H9 (cell line): ENCODE data around the gene SPDEF. TPM values are rescaled to one million over a fixed set of nuclear protein-coding genes. Genes with fewer than 3 reads are reported as not detected.
A peak's percentile ranks its signal among the peaks of the same experiment; 100 is the strongest.

ENCODE experiments used
- DNase-seq: peaks from one replicate; pipeline ENCODE4 v3.0.0-alpha.2; 2017
- H2AFZ ChIP-seq: one replicate; pipeline ENCODE4 v1.6.1; 2013; ENCODE audit warnings: mild to moderate bottlenecking, low read length, control low read depth, moderate library complexity
- H2AK5ac ChIP-seq: 2 replicates; pipeline ENCODE4 v1.6.1; 2013; ENCODE audit warnings: low read length, control low read depth, mixed read lengths; ENCODE audit not compliant: insufficient read length
- H2BK120ac ChIP-seq: one replicate; pipeline ENCODE4 v1.6.1; 2013; ENCODE audit warnings: low read depth, mild to moderate bottlenecking, low read length, control low read depth, inconsistent platforms; ENCODE audit not compliant: poor library complexity, severe bottlenecking
- H2BK12ac ChIP-seq: 2 replicates; pipeline ENCODE4 v1.6.1; 2013; ENCODE audit warnings: low read length, control low read depth, mixed read lengths, low read depth; ENCODE audit not compliant: insufficient read length
- H2BK15ac ChIP-seq: 2 replicates; pipeline ENCODE4 v1.6.1; 2013; ENCODE audit warnings: low read depth, low read length, control low read depth
- H2BK20ac ChIP-seq: one replicate; pipeline ENCODE4 v1.6.1; 2013; ENCODE audit warnings: low read depth, mild to moderate bottlenecking, low read length, control low read depth, inconsistent platforms; ENCODE audit not compliant: poor library complexity, severe bottlenecking
- H2BK5ac ChIP-seq: 2 replicates; pipeline ENCODE4 v1.6.1; 2013; ENCODE audit warnings: low read length, control low read depth, mixed read lengths; ENCODE audit not compliant: insufficient read length
- H3K14ac ChIP-seq: 2 replicates; pipeline ENCODE4 v1.6.1; 2013; ENCODE audit warnings: low read length, control low read depth; ENCODE audit not compliant: insufficient read depth
- H3K18ac ChIP-seq: 2 replicates; pipeline ENCODE4 v1.6.1; 2013; ENCODE audit warnings: low read depth, mild to moderate bottlenecking, mixed read lengths, low read length, control low read depth; ENCODE audit not compliant: insufficient read length
- H3K23ac ChIP-seq: 2 replicates; pipeline ENCODE4 v1.6.1; 2013; ENCODE audit warnings: low read length, control low read depth, mixed read lengths, low read depth; ENCODE audit not compliant: insufficient read length
- H3K23me2 ChIP-seq: 2 replicates; pipeline ENCODE4 v1.6.1; 2013; ENCODE audit warnings: low read depth, mild to moderate bottlenecking, mixed read lengths, low read length, control low read depth; ENCODE audit not compliant: insufficient read length, poor library complexity, severe bottlenecking
- H3K27ac ChIP-seq: 2 replicates; pipeline ENCODE4 v1.5.1; 2013; ENCODE audit warnings: low read length, control low read depth, mixed read lengths, low read depth; ENCODE audit not compliant: insufficient read length
- H3K27me3 ChIP-seq: 2 replicates; pipeline ENCODE4 v1.6.1; 2013; ENCODE audit warnings: low read length, control low read depth, inconsistent platforms; ENCODE audit not compliant: insufficient read depth
- H3K4ac ChIP-seq: 2 replicates; pipeline ENCODE4 v1.6.1; 2013; ENCODE audit warnings: low read depth, mild to moderate bottlenecking, control low read depth, inconsistent platforms, low read length, moderate library complexity
- H3K4me1 ChIP-seq: 2 replicates; pipeline ENCODE4 v1.6.1; 2013; ENCODE audit warnings: low read length, control low read depth, inconsistent platforms; ENCODE audit not compliant: insufficient read depth
- H3K4me2 ChIP-seq: 2 replicates; pipeline ENCODE4 v1.6.1; 2013; ENCODE audit warnings: low read length, control low read depth, mixed read lengths; ENCODE audit not compliant: insufficient read length, insufficient read depth
- H3K56ac ChIP-seq: 2 replicates; pipeline ENCODE4 v1.6.1; 2013; ENCODE audit warnings: low read depth, mild to moderate bottlenecking, mixed read lengths, low read length, control low read depth; ENCODE audit not compliant: insufficient read length
- H3K79me1 ChIP-seq: 2 replicates; pipeline ENCODE4 v1.6.1; 2013; ENCODE audit warnings: low read depth, mild to moderate bottlenecking, moderate library complexity, low read length, control low read depth, inconsistent platforms; ENCODE audit not compliant: insufficient read depth, poor library complexity, severe bottlenecking
- H3K79me2 ChIP-seq: 2 replicates; pipeline ENCODE4 v1.6.1; 2013; ENCODE audit warnings: low read length, control low read depth, inconsistent platforms; ENCODE audit not compliant: insufficient read depth
- H3K9ac ChIP-seq: 2 replicates; pipeline ENCODE4 v1.6.1; 2013; ENCODE audit warnings: low read length, control low read depth, mixed read lengths; ENCODE audit not compliant: insufficient read length; ENCODE audit errors: extremely low read depth
- H3K9me3 ChIP-seq: one replicate; pipeline ENCODE4 v1.6.1; 2013; ENCODE audit warnings: low read depth, low read length, inconsistent platforms; ENCODE audit not compliant: control insufficient read depth
- H3T11ph ChIP-seq: one replicate; pipeline ENCODE4 v1.6.1; 2013; ENCODE audit warnings: mild to moderate bottlenecking, low read length, control low read depth, inconsistent platforms
- H4K20me1 ChIP-seq: one replicate; pipeline ENCODE4 v1.6.1; 2013; ENCODE audit not compliant: control insufficient read depth, insufficient read length, insufficient read depth
- H4K5ac ChIP-seq: 2 replicates; pipeline ENCODE4 v1.6.1; 2013; ENCODE audit warnings: low read depth, mild to moderate bottlenecking, mixed read lengths, low read length, control low read depth; ENCODE audit not compliant: insufficient read length
- H4K8ac ChIP-seq: replicated peaks from 2 replicates; pipeline ENCODE4 v1.6.1; 2013; ENCODE audit warnings: low read length, control low read depth, mixed read lengths, low read depth; ENCODE audit not compliant: insufficient read length
- H4K91ac ChIP-seq: 2 replicates; pipeline ENCODE4 v1.6.1; 2013; ENCODE audit warnings: low read depth, mild to moderate bottlenecking, moderate library complexity, mixed read lengths, low read length, control low read depth; ENCODE audit not compliant: insufficient read length
- H3K27ac Mint-ChIP-seq, 3 experiments: 2 replicates in 2 of 3; 3 replicates in 1 of 3; pipeline ENCODE4 v1.8.0; 2020 to 2021; ENCODE audit warnings: mixed read lengths in 3 of 3, mild to moderate bottlenecking in 1 of 3, moderate library complexity in 1 of 3
- H3K27me3 Mint-ChIP-seq: 2 replicates; pipeline ENCODE4 v1.8.0; 2021; ENCODE audit warnings: low read depth, mild to moderate bottlenecking, moderate library complexity, mixed read lengths
- H3K36me3 Mint-ChIP-seq, 3 experiments: 2 replicates in 2 of 3; 3 replicates in 1 of 3; pipeline ENCODE4 v1.8.0; 2020 to 2021; ENCODE audit warnings: low read depth in 3 of 3, mixed read lengths in 3 of 3; ENCODE audit not compliant: insufficient read depth in 1 of 3
- H3K4me1 Mint-ChIP-seq, 2 experiments: 2 replicates each; pipeline ENCODE4 v1.8.0; 2020; ENCODE audit warnings: mixed read lengths in 2 of 2
- H3K4me3 Mint-ChIP-seq, 2 experiments: 2 replicates in 1 of 2; 3 replicates in 1 of 2; pipeline ENCODE4 v1.8.0; 2020 to 2021; ENCODE audit warnings: mild to moderate bottlenecking in 2 of 2, mixed read lengths in 2 of 2, moderate library complexity in 1 of 2
- H3K9me3 Mint-ChIP-seq, 2 experiments: 2 replicates in 1 of 2; 3 replicates in 1 of 2; pipeline ENCODE4 v1.8.0; 2020; ENCODE audit warnings: mild to moderate bottlenecking in 2 of 2, mixed read lengths in 2 of 2, moderate library complexity in 1 of 2
- WGBS: extraction: QIAGEN DNeasy Blood & Tissue Kit; methylation state at CpG from one replicate; pipeline ENCODE4 v1.1.7; 2013; ENCODE audit warnings: missing lambda C conversion rate, low lambda C conversion rate, mixed read lengths; ENCODE audit not compliant: insufficient read length; ENCODE audit errors: extremely low coverage; 5-methylcytosine and 5-hydroxymethylcytosine counted together
- total RNA-seq: library from RNA; stranded (reverse); gene quantifications from 2 replicates; pipeline ENCODE4 v1.2.1, GENCODE V29; 2021
- TF ChIP-seq, protein P1 (sequence below): fragments of 200-600 bp; sonication (generic); conservative IDR thresholded peaks from 3 replicates; pipeline ENCODE4 v1.8.0; 2021; ENCODE audit warnings: antibody characterized with exemption, mild to moderate bottlenecking

Gene SPDEF
- total RNA-seq, 1 experiment from 2014 or later, result 0.15 TPM

DNA sequence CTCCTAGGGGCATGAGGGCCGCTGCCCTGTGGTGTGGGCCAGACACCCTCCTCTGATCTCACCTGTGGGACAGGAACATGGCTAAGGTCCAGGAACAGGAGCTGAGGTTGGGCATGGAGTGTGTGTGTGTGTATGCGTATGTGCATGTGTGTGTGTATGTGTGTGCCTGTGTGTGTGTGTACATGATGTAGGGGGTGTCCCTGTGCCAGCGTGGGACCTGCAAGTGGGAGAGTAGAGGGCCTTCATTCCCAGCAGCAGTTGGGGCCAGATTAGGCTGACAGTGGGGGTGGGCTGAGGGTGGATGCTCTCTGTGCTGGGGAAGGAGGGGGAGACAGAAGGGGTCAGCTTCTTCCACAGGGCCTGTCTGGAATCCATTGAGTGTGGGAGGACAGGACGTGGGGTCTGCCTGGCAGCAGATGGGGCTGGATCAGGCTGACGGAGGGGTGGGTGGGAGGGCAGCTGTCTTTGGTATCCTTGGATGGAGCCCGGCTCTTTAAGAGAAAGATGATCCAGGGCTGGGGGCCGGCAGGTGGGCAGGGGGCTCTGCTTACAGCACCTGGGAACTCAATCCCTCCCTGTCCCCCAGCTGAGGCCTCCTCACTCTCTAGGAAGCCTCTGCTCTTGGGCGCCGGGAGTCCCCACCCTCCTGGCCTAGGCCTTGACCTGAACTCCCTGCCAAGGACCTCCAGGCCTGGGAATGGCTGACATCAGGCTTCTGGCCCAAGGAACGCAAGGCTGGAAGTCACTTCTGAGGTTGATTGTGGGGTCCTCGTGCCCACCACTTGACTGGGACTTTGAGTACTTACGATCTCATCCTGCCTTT lies 44.0 kb downstream of the SPDEF start:
- Histone ChIP-seq H3K23me2 (peaks cover 9% of the 10 kb centered on the region), H4K8ac (no peak overlapping the region), H3K9me3 (no peaks in the 10 kb centered on the region), H3K23ac (no peak overlapping the region), H4K5ac (no peak overlapping the region), H2BK12ac (no peak overlapping the region), H3K4ac (no peak overlapping the region), H3T11ph (no peak overlapping the region), H3K27me3 (no peaks in the 10 kb centered on the region), H3K79me2 (no peaks in the 10 kb centered on the region), H3K27ac (no peak overlapping the region), H4K20me1 (no peaks in the 10 kb centered on the region), H3K79me1 (no peaks in the 10 kb centered on the region), H2BK120ac (no peak overlapping the region), H3K4me1 (peaks cover 1% of the 10 kb centered on the region; the same call in 1 of the 2 replicates), H2BK20ac (no peak overlapping the region), H3K4me2 (no peak overlapping the region), H4K91ac (no peak overlapping the region), H3K14ac (no peak overlapping the region), H2AK5ac (no peak overlapping the region), H2BK5ac (no peak overlapping the region), H3K18ac (no peak overlapping the region), H3K9ac (no peak overlapping the region), H2AFZ (no peak overlapping the region), H2BK15ac (no peak overlapping the region), H3K56ac (no peak overlapping the region)
- Mint-ChIP-seq H3K27me3 (peaks cover 19% of the 10 kb centered on the region), H3K4me1 (peaks cover 33 to 46% of the 10 kb centered on the region in 2 experiments), H3K27ac (peak overlapping the region in 2 of 3 experiments; percentile 22 to 78; a peak in 2 of 7 replicates), H3K4me3 (no peak overlapping the region), H3K9me3 (peaks cover 0 to 2% of the 10 kb centered on the region in 2 experiments; a peak in 2 of 5 replicates), H3K36me3 (no peaks in the 10 kb centered on the region; a peak in 1 of 7 replicates)
- TF ChIP-seq, protein P1, sequence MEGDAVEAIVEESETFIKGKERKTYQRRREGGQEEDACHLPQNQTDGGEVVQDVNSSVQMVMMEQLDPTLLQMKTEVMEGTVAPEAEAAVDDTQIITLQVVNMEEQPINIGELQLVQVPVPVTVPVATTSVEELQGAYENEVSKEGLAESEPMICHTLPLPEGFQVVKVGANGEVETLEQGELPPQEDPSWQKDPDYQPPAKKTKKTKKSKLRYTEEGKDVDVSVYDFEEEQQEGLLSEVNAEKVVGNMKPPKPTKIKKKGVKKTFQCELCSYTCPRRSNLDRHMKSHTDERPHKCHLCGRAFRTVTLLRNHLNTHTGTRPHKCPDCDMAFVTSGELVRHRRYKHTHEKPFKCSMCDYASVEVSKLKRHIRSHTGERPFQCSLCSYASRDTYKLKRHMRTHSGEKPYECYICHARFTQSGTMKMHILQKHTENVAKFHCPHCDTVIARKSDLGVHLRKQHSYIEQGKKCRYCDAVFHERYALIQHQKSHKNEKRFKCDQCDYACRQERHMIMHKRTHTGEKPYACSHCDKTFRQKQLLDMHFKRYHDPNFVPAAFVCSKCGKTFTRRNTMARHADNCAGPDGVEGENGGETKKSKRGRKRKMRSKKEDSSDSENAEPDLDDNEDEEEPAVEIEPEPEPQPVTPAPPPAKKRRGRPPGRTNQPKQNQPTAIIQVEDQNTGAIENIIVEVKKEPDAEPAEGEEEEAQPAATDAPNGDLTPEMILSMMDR, result no peak
- DNase-seq, result no peak
- no CpG with 5 or more reads among the region's 12 CpGs for WGBS
